ENCODE measurements around the gene OLFM2. TPM values are rescaled to one million over a fixed set of nuclear protein-coding genes. Genes with fewer than 3 reads are reported as not detected.

OLFM2 gene
- total and polyA plus RNA-seq, 9 of the 15 experiments (the other 6 are each of a cell fraction or from before 2014, with no cell fraction given): 0.10 to 0.33 (median 0.23) TPM; not detected in 4

- TF ChIP-seq SFPQ (IDR thresholded peaks at IDR 0.05; ENCODE audit: low read depth, low read length): no peak
- TF ChIP-seq GABPB1 (CRISPR knock-in tag; IDR thresholded peaks at IDR 0.05): no peak
- TF ChIP-seq ZNF23 (CRISPR knock-in tag; IDR thresholded peaks at IDR 0.05): no peak
- 0 out of 2 replicates have a peak, but pooled peaks have one; percentile 14 for TF ChIP-seq ZBTB40 (IDR thresholded peaks at IDR 0.05)
- no peak for TF ChIP-seq ZBTB40 (CRISPR knock-in tag; IDR thresholded peaks at IDR 0.05)
- TF ChIP-seq TRIM25 (IDR thresholded peaks at IDR 0.05; ENCODE audit: borderline replicate concordance): no peak
- TF ChIP-seq NBN (IDR thresholded peaks at IDR 0.05; ENCODE audit: low read depth): no peak
- TF ChIP-seq POLR2B (IDR thresholded peaks at IDR 0.05; ENCODE audit: low read depth, partially characterized antibody): no peak
- peak; percentile 50; the same call in 1 of the 2 replicates for TF ChIP-seq E2F1 (CRISPR knock-in tag; IDR thresholded peaks at IDR 0.05)
- TF ChIP-seq, protein P1, sequence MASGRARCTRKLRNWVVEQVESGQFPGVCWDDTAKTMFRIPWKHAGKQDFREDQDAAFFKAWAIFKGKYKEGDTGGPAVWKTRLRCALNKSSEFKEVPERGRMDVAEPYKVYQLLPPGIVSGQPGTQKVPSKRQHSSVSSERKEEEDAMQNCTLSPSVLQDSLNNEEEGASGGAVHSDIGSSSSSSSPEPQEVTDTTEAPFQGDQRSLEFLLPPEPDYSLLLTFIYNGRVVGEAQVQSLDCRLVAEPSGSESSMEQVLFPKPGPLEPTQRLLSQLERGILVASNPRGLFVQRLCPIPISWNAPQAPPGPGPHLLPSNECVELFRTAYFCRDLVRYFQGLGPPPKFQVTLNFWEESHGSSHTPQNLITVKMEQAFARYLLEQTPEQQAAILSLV (tag; IDR thresholded peaks at IDR 0.05): no peak
Observed at GRCh38 chr19:9914315-9915207, 21.8 kb downstream of the OLFM2 start (continued).
